GM18505 (cell line): Measurements from ENCODE around the gene PPP2R1B.
"Not testable (repeated sequence)": the region's sequence is repeated elsewhere in the genome, so short reads cannot be mapped to it uniquely, and the experiment has no call there.

Experiments
- ATAC-seq: cut with Tn5 transposase; IDR thresholded peaks from one replicate; pipeline ENCODE4 v1.9.1; 2021; ENCODE audit not compliant: unreplicated experiment
- POLR2A ChIP-seq: IDR thresholded peaks from 4 replicates; pipeline ENCODE4 v1.6.1; 2011; ENCODE audit warnings: borderline replicate concordance; ENCODE audit not compliant: insufficient read depth, insufficient read length; ENCODE audit errors: extremely low read depth

PPP2R1B gene

GRCh38 chr11:111795334-111795985 lies 29.3 kb upstream of the PPP2R1B start:
- TF ChIP-seq POLR2A, result no peak
- ATAC-seq, result no peak

- no peak for TF ChIP-seq POLR2A
Measured at GRCh38 chr11:111793863-111794262, 27.7 kb upstream of the PPP2R1B start.

DNA sequence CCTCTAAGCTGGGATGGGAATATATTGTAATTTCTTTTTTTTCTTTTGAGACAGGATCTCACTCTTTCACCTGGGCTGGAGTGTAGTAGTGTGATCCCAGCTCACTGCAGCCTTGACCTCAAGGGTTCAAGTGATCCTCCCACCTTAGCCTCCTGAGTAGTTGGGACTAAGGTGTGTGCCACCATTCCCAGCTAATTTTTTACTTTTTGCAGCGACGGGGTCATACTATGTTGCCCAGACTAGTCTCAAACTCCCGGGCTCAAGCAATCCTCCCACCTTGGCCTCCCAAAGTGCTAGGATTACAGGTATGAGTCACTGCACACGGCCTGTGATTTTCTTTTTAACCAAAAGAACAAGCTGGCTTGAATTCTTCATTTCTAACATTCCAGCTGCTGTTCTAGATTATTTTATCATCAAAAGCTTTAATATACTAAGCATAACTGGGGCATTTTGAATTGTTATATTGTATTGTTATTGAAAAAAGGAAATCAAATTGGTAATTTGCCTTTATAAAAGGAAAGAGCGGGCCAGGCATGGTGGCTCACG lies 26.8 kb upstream of the PPP2R1B start:
- TF ChIP-seq POLR2A, result no peak
- ATAC-seq, result no peak

More at GRCh38 chr11:111793863-111794262, 27.7 kb upstream of the PPP2R1B start:
- ATAC-seq, result no peak

- ATAC-seq, result no peak
- TF ChIP-seq POLR2A, result no peak
Measured at GRCh38 chr11:111792314-111792713, 26.1 kb upstream of the PPP2R1B start.

- no peak for ATAC-seq
- TF ChIP-seq POLR2A, result no peak
Measured at GRCh38 chr11:111788464-111788863, 22.3 kb upstream of the PPP2R1B start.

DNA sequence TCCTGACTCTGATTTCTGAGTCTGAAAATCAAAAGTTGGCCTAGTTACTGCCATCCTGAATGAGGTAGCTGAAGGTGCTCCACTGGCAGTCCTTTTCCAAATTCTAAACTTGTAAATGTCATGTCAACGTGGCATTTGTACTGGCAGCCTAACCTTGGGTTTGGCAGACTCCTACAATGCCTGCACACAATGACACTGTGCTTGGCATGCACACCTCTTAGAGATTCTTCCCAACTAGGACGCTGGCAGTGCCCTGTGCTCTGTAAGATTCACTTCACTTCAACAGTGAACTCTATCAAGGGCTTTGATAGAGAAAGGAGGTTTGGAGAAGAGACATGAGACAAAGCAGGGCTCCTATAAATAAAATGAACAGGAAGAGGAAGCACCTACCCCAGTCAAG lies 21.9 kb upstream of the PPP2R1B start:
- no peak for TF ChIP-seq POLR2A
- no peak for ATAC-seq

DNA sequence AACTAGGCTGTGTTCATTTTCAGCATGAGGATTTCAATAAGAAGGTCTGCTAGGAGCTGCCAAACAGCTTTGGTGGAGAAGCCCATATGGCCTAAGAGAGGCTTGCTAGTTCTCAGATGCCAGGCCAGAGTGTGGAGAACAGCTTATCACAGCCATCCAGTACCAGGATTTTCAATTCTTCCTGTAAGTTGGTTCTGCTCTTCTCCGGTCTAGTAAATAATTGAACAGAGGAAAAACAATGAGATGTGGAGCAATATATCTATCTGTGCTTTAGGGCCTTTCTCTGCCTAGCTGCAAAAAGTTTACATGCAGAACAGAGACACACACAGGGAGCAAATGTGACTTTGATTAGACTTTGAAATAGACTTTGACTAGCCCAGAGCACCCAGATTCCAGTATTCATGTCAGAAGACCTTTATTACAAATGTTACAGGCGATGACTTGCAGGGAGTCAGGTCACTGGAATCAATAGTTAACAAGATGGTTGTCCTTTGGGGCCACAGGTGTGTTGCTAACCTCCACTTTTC lies 19.8 kb upstream of the PPP2R1B start:
- no peak for TF ChIP-seq POLR2A
- ATAC-seq, result no peak

DNA sequence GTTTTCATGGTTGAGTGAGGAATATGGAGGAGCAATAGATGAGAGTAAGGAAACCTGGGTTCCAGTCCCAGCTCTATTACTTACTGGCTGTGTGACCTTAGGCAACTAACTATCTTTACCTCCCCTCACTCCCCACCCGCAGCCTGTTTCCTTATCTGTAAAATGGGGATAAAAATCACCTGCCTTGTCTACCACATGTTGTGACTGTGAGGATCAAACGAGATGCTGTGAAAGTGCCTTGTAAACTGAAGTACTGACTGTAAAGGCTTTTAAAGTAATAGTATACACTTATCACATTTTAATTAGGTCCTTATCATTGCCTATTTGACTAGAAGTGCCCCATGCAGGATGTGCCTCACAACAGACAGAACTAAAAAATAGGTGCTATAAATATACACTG lies 18.9 kb upstream of the PPP2R1B start:
- no peak for ATAC-seq
- TF ChIP-seq POLR2A, result no peak

DNA sequence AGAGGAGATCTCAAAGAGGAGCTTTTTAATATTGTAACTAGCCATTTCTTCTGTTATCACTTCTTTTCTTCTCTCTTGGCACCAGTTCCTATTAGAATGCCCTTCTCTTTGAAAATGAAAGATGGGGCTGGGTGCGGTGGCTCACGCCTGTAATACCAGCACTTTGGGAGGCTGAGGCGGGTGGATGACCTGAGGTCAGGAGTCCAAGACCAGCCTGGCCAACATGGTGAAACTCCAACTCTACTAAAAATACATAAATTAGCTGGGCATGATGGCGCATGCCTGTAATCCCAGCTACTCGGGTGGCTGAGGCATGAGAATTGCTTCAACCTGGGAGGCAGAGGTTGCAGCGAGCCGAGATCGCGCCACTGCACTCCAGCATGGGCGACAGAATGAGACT lies 18.1 kb upstream of the PPP2R1B start:
- ATAC-seq, result not testable (repeated sequence)

- no peak for ATAC-seq
- TF ChIP-seq POLR2A, result no peak
Measured at GRCh38 chr11:111782109-111782741, 16.0 kb upstream of the PPP2R1B start.

DNA sequence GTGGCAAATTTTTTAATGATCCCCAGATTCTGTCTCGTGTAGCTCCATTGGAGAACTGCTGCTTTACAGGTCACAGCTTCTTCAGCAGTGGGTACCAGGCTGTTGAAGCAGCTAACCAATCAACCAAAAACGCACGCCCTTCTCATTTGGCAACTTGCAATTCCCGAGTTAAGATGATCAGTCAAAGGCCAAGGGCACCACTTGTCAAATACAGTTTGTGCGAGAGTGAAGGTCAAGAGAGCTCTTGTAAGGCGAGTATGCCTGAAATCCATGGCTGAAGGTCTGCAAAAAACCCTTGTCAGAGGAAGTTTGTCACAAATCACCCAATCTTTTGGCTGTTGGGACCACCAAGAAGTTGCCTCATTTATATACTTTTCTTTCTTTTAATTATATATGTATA lies 12.9 kb upstream of the PPP2R1B start:
- no peak for ATAC-seq
- TF ChIP-seq POLR2A, result no peak

DNA sequence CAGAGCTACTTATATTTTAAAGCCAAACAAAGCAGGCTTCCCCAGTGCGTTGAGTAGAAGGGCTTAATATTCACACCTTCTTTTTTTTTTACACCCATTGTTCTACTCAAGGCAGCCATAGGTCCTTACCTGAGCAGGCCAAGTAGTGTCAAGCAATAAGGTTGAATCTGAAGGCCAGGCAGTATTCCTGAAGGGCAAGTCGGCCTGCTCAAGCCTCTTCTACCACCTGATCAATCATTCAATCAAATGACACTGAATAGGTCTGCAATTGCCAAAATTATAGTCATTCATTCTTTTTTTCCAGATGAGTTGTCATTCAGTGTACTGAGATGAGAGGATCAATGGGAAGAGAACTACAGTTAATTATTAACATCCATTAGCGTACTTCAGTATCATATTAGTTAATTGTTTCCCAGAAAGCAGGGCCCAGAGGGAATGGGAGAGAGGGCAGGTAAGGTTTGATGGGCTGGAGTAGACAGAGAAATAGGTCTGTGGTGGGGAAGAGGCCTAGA lies 11.9 kb upstream of the PPP2R1B start:
- TF ChIP-seq POLR2A, result no peak
- ATAC-seq, result no peak

GRCh38 chr11:111777094-111778046 lies 11.2 kb upstream of the PPP2R1B start:
- no peak for TF ChIP-seq POLR2A
- ATAC-seq, result peak; percentile 53
